ENCODE measurements around the gene LY6G6F.

GRCh38 chr6:31732029-31732428 lies 25.4 kb downstream of the LY6G6F start:
- TF ChIP-seq CTCF (IDR thresholded peaks at IDR 0.05) (no peak), POLR2A (IDR thresholded peaks at IDR 0.05) (no peak)

Measured in thyroid gland (tissue), 4 donors.